ENCODE measurements around the gene LAMA3. TPM values are rescaled to one million over a fixed set of nuclear protein-coding genes. Genes with fewer than 3 reads are reported as not detected.

LAMA3 gene
- total and polyA plus RNA-seq, 4 donors = 0.26 to 3.9 (median 0.37) TPM

DNA sequence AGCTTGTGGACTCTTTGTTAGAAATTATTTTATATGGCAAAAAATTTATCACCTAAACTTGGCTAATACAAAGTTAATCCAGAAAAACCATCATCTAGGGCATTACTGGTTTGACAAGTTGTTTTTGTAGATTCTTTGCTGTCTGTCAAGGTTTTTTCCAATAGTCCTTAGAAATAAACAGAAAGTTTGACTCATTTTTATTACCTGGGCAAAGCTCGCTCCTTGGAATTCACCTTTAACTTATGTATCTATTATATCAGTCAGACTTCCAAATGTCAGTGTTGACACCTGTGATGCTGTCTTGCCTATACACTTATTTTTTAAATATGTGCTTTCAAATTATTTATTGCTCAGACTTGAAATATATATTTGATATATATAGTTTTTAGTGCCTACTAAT lies 21.7 kb downstream of the LAMA3 start (continued):
- TF ChIP-seq CTCF (IDR thresholded peaks at IDR 0.05; ENCODE audit: low read depth, low read length, missing input control) (no peak), HNF4A (conservative IDR thresholded peaks at IDR 0.05) (no peak), RAD21 (IDR thresholded peaks at IDR 0.05) (no peak), JUND (IDR thresholded peaks at IDR 0.05) (no peak), YY1 (IDR thresholded peaks at IDR 0.05) (no peak), HNF4G (IDR thresholded peaks at IDR 0.05) (no peak), EGR1 (IDR thresholded peaks at IDR 0.05; ENCODE audit: low read depth in 2 of 2) (no peak), GABPA (IDR thresholded peaks at IDR 0.05 in 1 of 2, conservative IDR thresholded peaks at IDR 0.05 in 1 of 2) (no peak), MAX (IDR thresholded peaks at IDR 0.05) (no peak), FOXA1 (IDR thresholded peaks at IDR 0.05) (no peak), FOXA2 (IDR thresholded peaks at IDR 0.05) (no peak), TAF1 (conservative IDR thresholded peaks at IDR 0.05) (no peak), SP1 (IDR thresholded peaks at IDR 0.05) (no peak), NR2F2 (IDR thresholded peaks at IDR 0.05) (no peak)

DNA sequence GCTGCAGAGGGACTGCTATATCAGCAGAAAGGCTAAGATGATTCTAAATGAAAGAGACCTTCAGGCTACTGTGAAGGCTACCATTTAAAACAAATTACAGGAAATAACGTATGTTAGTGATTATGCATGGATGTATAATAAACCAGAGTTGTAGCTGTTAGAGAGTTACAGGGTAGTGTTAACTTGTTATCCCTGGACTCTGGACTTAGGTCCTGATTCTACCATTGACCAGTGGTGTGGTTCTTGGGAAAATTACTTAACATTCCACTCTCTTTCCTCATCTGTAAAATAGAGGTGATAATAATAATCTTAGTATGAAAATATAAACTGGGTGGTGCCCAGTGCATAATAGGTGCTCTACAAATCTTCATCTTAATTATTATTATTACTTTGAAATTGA lies 22.2 kb downstream of the LAMA3 start:
- no peak overlapping the region for H3K9ac ChIP-seq (ENCODE audit: low read depth in 1 of 2, low read length in 2 of 2)
- no peaks in the 10 kb centered on the region for H3K27me3 ChIP-seq (ENCODE audit: control insufficient read depth in 4 of 4, insufficient read depth in 4 of 4, low read length in 3 of 4)
- peaks cover 0 to 4% (median 0%) of the 10 kb centered on the region in 4 donors for H3K9me3 ChIP-seq (ENCODE audit: control insufficient read depth in 4 of 4, low read length in 3 of 4)
- H3K27ac ChIP-seq (ENCODE audit: low read depth in 1 of 2, low read length in 2 of 2) = no peak overlapping the region
- no peaks in the 10 kb centered on the region for H3K4me1 ChIP-seq (ENCODE audit: control insufficient read depth in 4 of 4, insufficient read depth in 4 of 4, low read length in 3 of 4)
- H3K4me3 ChIP-seq (ENCODE audit: low read depth in 1 of 3, low read length in 3 of 3) = no peak overlapping the region
- WGBS = 87% methylated on average over 1 of the region's 1 CpG
- no peak for DNase-seq (ENCODE audit: low spot score)
- TF ChIP-seq SP1 (IDR thresholded peaks at IDR 0.05) (no peak), RAD21 (IDR thresholded peaks at IDR 0.05) (no peak), MAX (IDR thresholded peaks at IDR 0.05) (no peak), HNF4A (conservative IDR thresholded peaks at IDR 0.05) (peak; percentile 42 to 43)
- TF ChIP-seq, protein P1, sequence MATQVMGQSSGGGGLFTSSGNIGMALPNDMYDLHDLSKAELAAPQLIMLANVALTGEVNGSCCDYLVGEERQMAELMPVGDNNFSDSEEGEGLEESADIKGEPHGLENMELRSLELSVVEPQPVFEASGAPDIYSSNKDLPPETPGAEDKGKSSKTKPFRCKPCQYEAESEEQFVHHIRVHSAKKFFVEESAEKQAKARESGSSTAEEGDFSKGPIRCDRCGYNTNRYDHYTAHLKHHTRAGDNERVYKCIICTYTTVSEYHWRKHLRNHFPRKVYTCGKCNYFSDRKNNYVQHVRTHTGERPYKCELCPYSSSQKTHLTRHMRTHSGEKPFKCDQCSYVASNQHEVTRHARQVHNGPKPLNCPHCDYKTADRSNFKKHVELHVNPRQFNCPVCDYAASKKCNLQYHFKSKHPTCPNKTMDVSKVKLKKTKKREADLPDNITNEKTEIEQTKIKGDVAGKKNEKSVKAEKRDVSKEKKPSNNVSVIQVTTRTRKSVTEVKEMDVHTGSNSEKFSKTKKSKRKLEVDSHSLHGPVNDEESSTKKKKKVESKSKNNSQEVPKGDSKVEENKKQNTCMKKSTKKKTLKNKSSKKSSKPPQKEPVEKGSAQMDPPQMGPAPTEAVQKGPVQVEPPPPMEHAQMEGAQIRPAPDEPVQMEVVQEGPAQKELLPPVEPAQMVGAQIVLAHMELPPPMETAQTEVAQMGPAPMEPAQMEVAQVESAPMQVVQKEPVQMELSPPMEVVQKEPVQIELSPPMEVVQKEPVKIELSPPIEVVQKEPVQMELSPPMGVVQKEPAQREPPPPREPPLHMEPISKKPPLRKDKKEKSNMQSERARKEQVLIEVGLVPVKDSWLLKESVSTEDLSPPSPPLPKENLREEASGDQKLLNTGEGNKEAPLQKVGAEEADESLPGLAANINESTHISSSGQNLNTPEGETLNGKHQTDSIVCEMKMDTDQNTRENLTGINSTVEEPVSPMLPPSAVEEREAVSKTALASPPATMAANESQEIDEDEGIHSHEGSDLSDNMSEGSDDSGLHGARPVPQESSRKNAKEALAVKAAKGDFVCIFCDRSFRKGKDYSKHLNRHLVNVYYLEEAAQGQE (IDR thresholded peaks at IDR 0.05) = no peak
- H3K36me3 ChIP-seq (ENCODE audit: control insufficient read depth in 4 of 4, insufficient read depth in 3 of 4, low read depth in 1 of 4, low read length in 3 of 4) = no peaks in the 10 kb centered on the region

- H3K27ac ChIP-seq (ENCODE audit: low read depth in 1 of 2, low read length in 2 of 2) = no peak overlapping the region
- H3K27me3 ChIP-seq (ENCODE audit: control insufficient read depth in 4 of 4, insufficient read depth in 4 of 4, low read length in 3 of 4) = no peaks in the 10 kb centered on the region
- 81% methylated on average over 3 of the region's 3 CpGs for WGBS
- H3K36me3 ChIP-seq (ENCODE audit: control insufficient read depth in 4 of 4, insufficient read depth in 3 of 4, low read depth in 1 of 4, low read length in 3 of 4) = no peaks in the 10 kb centered on the region
- no peak for DNase-seq (ENCODE audit: low spot score)
- no peak overlapping the region for H3K4me3 ChIP-seq (ENCODE audit: low read depth in 1 of 3, low read length in 3 of 3)
- no peaks in the 10 kb centered on the region for H3K4me1 ChIP-seq (ENCODE audit: control insufficient read depth in 4 of 4, insufficient read depth in 4 of 4, low read length in 3 of 4)
- H3K9ac ChIP-seq (ENCODE audit: low read depth in 1 of 2, low read length in 2 of 2) = no peak overlapping the region
- H3K9me3 ChIP-seq (ENCODE audit: control insufficient read depth in 4 of 4, low read length in 3 of 4) = no peaks in the 10 kb centered on the region
- no peak for TF ChIP-seq HNF4A (conservative IDR thresholded peaks at IDR 0.05)
- TF ChIP-seq NR2F2 (IDR thresholded peaks at IDR 0.05) = no peak
- TF ChIP-seq CTCF (IDR thresholded peaks at IDR 0.05; ENCODE audit: low read depth, low read length, missing input control) = no peak
- TF ChIP-seq, protein P2, sequence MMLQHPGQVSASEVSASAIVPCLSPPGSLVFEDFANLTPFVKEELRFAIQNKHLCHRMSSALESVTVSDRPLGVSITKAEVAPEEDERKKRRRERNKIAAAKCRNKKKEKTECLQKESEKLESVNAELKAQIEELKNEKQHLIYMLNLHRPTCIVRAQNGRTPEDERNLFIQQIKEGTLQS (IDR thresholded peaks at IDR 0.05) = no peak
- no peak for TF ChIP-seq TAF1 (conservative IDR thresholded peaks at IDR 0.05)
- TF ChIP-seq HNF4G (IDR thresholded peaks at IDR 0.05) = no peak
- TF ChIP-seq RXRA (IDR thresholded peaks at IDR 0.05) = no peak
- TF ChIP-seq RAD21 (IDR thresholded peaks at IDR 0.05) = no peak
- TF ChIP-seq JUND (IDR thresholded peaks at IDR 0.05) = no peak
- no peak for TF ChIP-seq FOXA1 (IDR thresholded peaks at IDR 0.05)
- TF ChIP-seq YY1 (IDR thresholded peaks at IDR 0.05) = no peak
- no peak for TF ChIP-seq ZBTB33 (IDR thresholded peaks at IDR 0.05)
These were observed 23.2 kb downstream of the LAMA3 start for GRCh38 chr18:23712445-23712844.
